HepG2 (cell line): ENCODE data around the gene MST1. TPM values are rescaled to one million over a fixed set of nuclear protein-coding genes. Genes with fewer than 3 reads are reported as not detected.

ENCODE experiments used
- DRAP1 ChIP-seq: IDR thresholded peaks from 2 replicates; pipeline ENCODE4 v1.6.1; 2016; ENCODE audit warnings: missing genetic modification reagents, missing compliant biosample characterization
- ETV5 ChIP-seq: IDR thresholded peaks from 2 replicates; pipeline ENCODE4 v1.6.1; 2018; ENCODE audit warnings: missing biosample characterization, missing genetic modification reagents, inconsistent platforms, borderline replicate concordance
- HNF1B ChIP-seq: sonication (generic); formaldehyde crosslinking; IDR thresholded peaks from 2 replicates; pipeline ENCODE4 v1.5.1; 2020; ENCODE audit warnings: mild to moderate bottlenecking, moderate library complexity, missing genetic modification reagents
- KDM2A ChIP-seq: sonication (generic); formaldehyde crosslinking; IDR thresholded peaks from 2 replicates; pipeline ENCODE4 v1.4.0; 2020; ENCODE audit warnings: low read depth, missing genetic modification reagents, borderline replicate concordance
- NFIC ChIP-seq: IDR thresholded peaks from 2 replicates; pipeline ENCODE4 v1.6.1; 2012; ENCODE audit warnings: mild to moderate bottlenecking, low read length, inconsistent platforms
- NFYC ChIP-seq: IDR thresholded peaks from 2 replicates; pipeline ENCODE4 v1.6.1; 2016; ENCODE audit warnings: missing genetic modification reagents, missing compliant biosample characterization
- NR2F2 ChIP-seq: IDR thresholded peaks from 2 replicates; pipeline ENCODE4 v1.6.1; 2012; ENCODE audit warnings: low read depth, inconsistent platforms, borderline replicate concordance
- PAXIP1 ChIP-seq: sonication (generic); formaldehyde crosslinking; conservative IDR thresholded peaks from 2 replicates; pipeline ENCODE4 v1.4.0; 2020; ENCODE audit warnings: mild to moderate bottlenecking, missing genetic modification reagents, moderate library complexity
- PHF5A ChIP-seq: IDR thresholded peaks from one replicate; pipeline ENCODE4 v1.6.1; 2018; ENCODE audit warnings: low read depth, missing genetic modification reagents; ENCODE audit not compliant: unreplicated experiment
- TARDBP ChIP-seq: sonication (generic); formaldehyde crosslinking; IDR thresholded peaks from 2 replicates; pipeline ENCODE4 v1.8.0; 2022; ENCODE audit warnings: mild to moderate bottlenecking, missing genetic modification reagents
- TSC22D2 ChIP-seq: sonication (generic); formaldehyde crosslinking; IDR thresholded peaks from 2 replicates; pipeline ENCODE4 v1.5.1; 2020; ENCODE audit warnings: missing genetic modification reagents, mild to moderate bottlenecking, borderline replicate concordance
- ZBTB7A ChIP-seq: sonication (generic); formaldehyde crosslinking; IDR thresholded peaks from 2 replicates; pipeline ENCODE4 v1.8.0; 2022; ENCODE audit warnings: mild to moderate bottlenecking, missing genetic modification reagents
- ZNF143 ChIP-seq: sonication (generic); formaldehyde crosslinking; IDR thresholded peaks from 2 replicates; pipeline ENCODE4 v1.4.0; 2020; ENCODE audit warnings: missing genetic modification reagents
- ZNF205 ChIP-seq: IDR thresholded peaks from 2 replicates; pipeline ENCODE4 v1.6.1; 2018; ENCODE audit warnings: missing biosample characterization, missing genetic modification reagents
- ZNF414 ChIP-seq: sonication (generic); formaldehyde crosslinking; IDR thresholded peaks from 2 replicates; pipeline ENCODE4 v1.5.0; 2020; ENCODE audit warnings: missing genetic modification reagents
- ZNF574 ChIP-seq: sonication (generic); formaldehyde crosslinking; IDR thresholded peaks from 2 replicates; pipeline ENCODE4 v1.4.0; 2020; ENCODE audit warnings: missing genetic modification reagents
- ZNF614 ChIP-seq: IDR thresholded peaks from 2 replicates; pipeline ENCODE4 v1.6.1; 2018; ENCODE audit warnings: missing biosample characterization, missing genetic modification reagents, inconsistent platforms, borderline replicate concordance
- polyA plus RNA-seq, 8 experiments: library from polyadenylated mRNA; depleted of rRNA in 3 of 8; stranded (reverse) in 7 of 8; unstranded in 1 of 8; fragments of >200 nt; fragmentation: Illumina TruSeq in 4 of 8; extraction: Trizol in 4 of 8; gene quantifications; 2 replicates each; pipeline versions ENCODE4 v1.2.1 to v1.2.3, GENCODE V29; 2011 to 2016; ENCODE audit warnings: low read depth in 4 of 8, missing spikeins in 1 of 8, mixed read lengths in 1 of 8; ENCODE audit not compliant: insufficient read depth in 1 of 8
- total RNA-seq, 5 experiments: library from RNA; depleted of rRNA; stranded (reverse); fragments of >200 nt; fragmentation: Illumina TruSeq; extraction: Trizol; gene quantifications; 2 replicates each; pipeline ENCODE4 v1.2.3, GENCODE V29; 2016; ENCODE audit warnings: low read depth in 1 of 5

Gene MST1
- total and polyA plus RNA-seq, 2 of the 13 experiments (the other 11 are each of a cell fraction or from before 2014, with no cell fraction given): 189 to 452 TPM

GRCh38 chr3:49688338-49689045, 782 bp downstream of the MST1 start (continued):
- peak; percentile 38 for TF ChIP-seq ZNF574
- TF ChIP-seq NFYC (CRISPR knock-in tag): peak; percentile 71
- 0 out of 2 replicates have a peak, but pooled peaks have one; percentile 41 for TF ChIP-seq NFIC
- TF ChIP-seq HNF1B (CRISPR knock-in tag): 0 out of 2 replicates have a peak, but pooled peaks have one; percentile 33
- 0 out of 2 replicates have a peak, but pooled peaks have one; percentile 35 for TF ChIP-seq ZNF205 (CRISPR knock-in tag)
- TF ChIP-seq KDM2A: peak; percentile 69
- peak; percentile 69; the same call in 1 of the 2 replicates for TF ChIP-seq ZBTB7A (CRISPR knock-in tag)
- TF ChIP-seq NR2F2: peak; percentile 53; the same call in 1 of the 2 replicates
- 0 out of 2 replicates have a peak, but pooled peaks have one; percentile 39 for TF ChIP-seq ETV5 (CRISPR knock-in tag)
- TF ChIP-seq TARDBP: peak; percentile 75
- peak; percentile 63 for TF ChIP-seq PHF5A (CRISPR knock-in tag)
- TF ChIP-seq ZNF414 (CRISPR knock-in tag): 0 out of 2 replicates have a peak, but pooled peaks have one; percentile 80
- TF ChIP-seq DRAP1: peak; percentile 78
- peak; percentile 65 for TF ChIP-seq ZNF614
- peak; percentile 76 for TF ChIP-seq PAXIP1 (CRISPR knock-in tag)
- peak; percentile 59; the same call in 1 of the 2 replicates for TF ChIP-seq TSC22D2 (CRISPR knock-in tag)
- TF ChIP-seq ZNF143 (CRISPR knock-in tag): peak; percentile 47; the same call in 1 of the 2 replicates
